Fibroblast of lung (primary cell): ENCODE data around the gene HPSE2.

ENCODE experiments used
- CTCF ChIP-seq, 2 donors: IDR thresholded peaks in 1 of 2; conservative IDR thresholded peaks in 1 of 2; 1 replicate in 1 of 2; 2 replicates in 1 of 2; pipeline ENCODE4 v1.5.1; 2011 to 2012; ENCODE audit warnings: low read length in 2 of 2, control low read depth in 1 of 2, inconsistent platforms in 1 of 2, low read depth in 1 of 2, mild to moderate bottlenecking in 1 of 2
- EZH2 ChIP-seq: IDR thresholded peaks from 2 replicates; pipeline ENCODE4 v1.5.1; 2012; ENCODE audit warnings: low read length, control low read depth, mild to moderate bottlenecking; ENCODE audit errors: missing control alignments

- TF ChIP-seq CTCF (conservative IDR thresholded peaks at IDR 0.05 in 1 of 2, IDR thresholded peaks at IDR 0.05 in 1 of 2; ENCODE audit: low read depth in 1 of 2, low read length in 2 of 2) (no peak), EZH2 (no peak)
These were observed 580.2 kb downstream of the HPSE2 start for GRCh38 chr10:98655492-98655891.
